OCI-LY7 (cell line): ENCODE data around the gene TCERG1L. TPM values are rescaled to one million over a fixed set of nuclear protein-coding genes. Genes with fewer than 3 reads are reported as not detected.
"Not testable (repeated sequence)": the region's sequence is repeated elsewhere in the genome, so short reads cannot be mapped to it uniquely, and the experiment has no call there.

Experiments
- BruUV-seq: library from RNA; stranded (reverse); fragments of 400-500 nt; replicated peaks from 2 replicates; lab custom pipeline; 2021; lab: Mats Ljungman, UMichigan
- CTCF ChIA-PET: fragments of 300-600 bp; sonication (Branson Sonifier 250); formaldehyde crosslinking; loops from one replicate; lab custom pipeline; 2022; ENCODE audit warnings: antibody characterized with exemption; ENCODE audit not compliant: unreplicated experiment; lab: Charles Lee
- POLR2A ChIA-PET: fragments of 300-600 bp; sonication (Branson Sonifier 250); formaldehyde crosslinking; loops from one replicate; lab custom pipeline; 2022; ENCODE audit warnings: antibody characterized with exemption; lab: Charles Lee
- DNase-seq: peaks from one replicate; pipeline ENCODE4 v3.0.0-alpha.2; 2015; ENCODE audit warnings: low spot score
- H2AFZ ChIP-seq: fragments of 200-600 bp; sonication (generic), shearing (Covaris generic); 2 replicates; pipeline ENCODE4 v1.6.1; 2014; ENCODE audit warnings: mild to moderate bottlenecking, antibody characterized with exemption, low read length, moderate library complexity
- H3K27ac ChIP-seq: fragments of 200-600 bp; sonication (generic); 2 replicates; pipeline ENCODE4 v1.5.1; 2014; ENCODE audit warnings: mixed run types, low read depth, mild to moderate bottlenecking, moderate library complexity, low read length, inconsistent platforms; ENCODE audit not compliant: poor library complexity, severe bottlenecking
- H3K36me3 ChIP-seq: fragments of 200-600 bp; sonication (generic); 2 replicates; pipeline ENCODE4 v1.6.1; 2014; ENCODE audit warnings: mild to moderate bottlenecking, antibody characterized with exemption, low read length, moderate library complexity, mixed read lengths; ENCODE audit not compliant: insufficient read depth
- H3K4me1 ChIP-seq: fragments of 200-600 bp; sonication (generic); 2 replicates; pipeline ENCODE4 v1.5.1; 2014; ENCODE audit warnings: mild to moderate bottlenecking, low read length; ENCODE audit not compliant: insufficient read depth, poor library complexity, severe bottlenecking
- H3K4me2 ChIP-seq: fragments of 200-600 bp; sonication (generic); 2 replicates; pipeline ENCODE4 v1.6.1; 2014; ENCODE audit warnings: mild to moderate bottlenecking, low read length
- H3K4me3 ChIP-seq: fragments of 200-600 bp; sonication (generic); 2 replicates; pipeline ENCODE4 v1.5.1; 2014; ENCODE audit warnings: mild to moderate bottlenecking, low read depth, low read length; ENCODE audit not compliant: poor library complexity, severe bottlenecking
- H3K79me2 ChIP-seq: fragments of 200-600 bp; sonication (generic); 2 replicates; pipeline ENCODE4 v1.6.1; 2016; ENCODE audit warnings: low read depth, mild to moderate bottlenecking, low read length, moderate library complexity, mixed read lengths; ENCODE audit not compliant: insufficient read depth
- H3K9me2 ChIP-seq: fragments of 200-600 bp; sonication (generic); 2 replicates; pipeline ENCODE4 v1.6.1; 2016; ENCODE audit warnings: mild to moderate bottlenecking, low read length, mixed read lengths; ENCODE audit not compliant: insufficient read depth
- H3K9me3 ChIP-seq: fragments of 200-600 bp; sonication (generic); 2 replicates; pipeline ENCODE4 v1.6.1; 2014; ENCODE audit warnings: mild to moderate bottlenecking, mixed run types, low read length, mixed read lengths
- H4K20me1 ChIP-seq: fragments of 200-600 bp; sonication (generic); 2 replicates; pipeline ENCODE4 v1.6.1; 2014; ENCODE audit warnings: mild to moderate bottlenecking, antibody characterized with exemption, low read length, moderate library complexity, mixed read lengths; ENCODE audit not compliant: insufficient read depth
- EZH2phosphoT487 ChIP-seq: fragments of 200-600 bp; sonication (generic); IDR thresholded peaks from 2 replicates; pipeline ENCODE4 v1.6.1; 2018; ENCODE audit warnings: low read depth, borderline replicate concordance, mild to moderate bottlenecking, mixed run types, antibody characterized with exemption, low read length, moderate library complexity, mixed read lengths
- intact Hi-C: fragments of 100-400 bp; cut with micrococcal nuclease; formaldehyde crosslinking; loops from one replicate; pipeline ENCODE4 v1.10.0; 2022; ENCODE audit not compliant: unreplicated experiment
- total RNA-seq, 2 experiments: library from RNA; depleted of rRNA in 1 of 2; stranded (reverse); fragments of >200 nt in 1 of 2; shearing (Covaris generic) in 1 of 2; gene quantifications; 2 replicates each; pipeline ENCODE4 v1.2.3, GENCODE V29; 2014 to 2022
- TF ChIP-seq, protein P1 (sequence below): fragments of 200-600 bp; sonication (generic); conservative IDR thresholded peaks from 2 replicates; pipeline ENCODE4 v1.5.1; 2014; ENCODE audit warnings: mild to moderate bottlenecking, antibody characterized with exemption, low read length, moderate library complexity, mixed read lengths

TCERG1L gene
- total RNA-seq, 2 experiments from 2014 or later: not detected

GRCh38 chr10:131238669-131239280, 72.7 kb downstream of the TCERG1L start:
- no peaks in the 10 kb centered on the region for H3K4me1 ChIP-seq
- POLR2A ChIA-PET: no interaction called here
- no peak for DNase-seq
- H3K9me3 ChIP-seq: no peaks in the 10 kb centered on the region
- intact Hi-C loops: no loop called here
- H4K20me1 ChIP-seq: no peaks in the 10 kb centered on the region
- H3K79me2 ChIP-seq: no peaks in the 10 kb centered on the region
- H3K27ac ChIP-seq: no peak overlapping the region
- BruUV-seq: no TSS peak
- H3K4me2 ChIP-seq: no peak overlapping the region
- no peak for TF ChIP-seq EZH2phosphoT487
- TF ChIP-seq, protein P1, sequence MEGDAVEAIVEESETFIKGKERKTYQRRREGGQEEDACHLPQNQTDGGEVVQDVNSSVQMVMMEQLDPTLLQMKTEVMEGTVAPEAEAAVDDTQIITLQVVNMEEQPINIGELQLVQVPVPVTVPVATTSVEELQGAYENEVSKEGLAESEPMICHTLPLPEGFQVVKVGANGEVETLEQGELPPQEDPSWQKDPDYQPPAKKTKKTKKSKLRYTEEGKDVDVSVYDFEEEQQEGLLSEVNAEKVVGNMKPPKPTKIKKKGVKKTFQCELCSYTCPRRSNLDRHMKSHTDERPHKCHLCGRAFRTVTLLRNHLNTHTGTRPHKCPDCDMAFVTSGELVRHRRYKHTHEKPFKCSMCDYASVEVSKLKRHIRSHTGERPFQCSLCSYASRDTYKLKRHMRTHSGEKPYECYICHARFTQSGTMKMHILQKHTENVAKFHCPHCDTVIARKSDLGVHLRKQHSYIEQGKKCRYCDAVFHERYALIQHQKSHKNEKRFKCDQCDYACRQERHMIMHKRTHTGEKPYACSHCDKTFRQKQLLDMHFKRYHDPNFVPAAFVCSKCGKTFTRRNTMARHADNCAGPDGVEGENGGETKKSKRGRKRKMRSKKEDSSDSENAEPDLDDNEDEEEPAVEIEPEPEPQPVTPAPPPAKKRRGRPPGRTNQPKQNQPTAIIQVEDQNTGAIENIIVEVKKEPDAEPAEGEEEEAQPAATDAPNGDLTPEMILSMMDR: no peak
- CTCF ChIA-PET: no interaction called here
- H3K36me3 ChIP-seq: no peaks in the 10 kb centered on the region
- H3K4me3 ChIP-seq: no peak overlapping the region
- H3K9me2 ChIP-seq: no peaks in the 10 kb centered on the region
- H2AFZ ChIP-seq: no peak overlapping the region

DNA sequence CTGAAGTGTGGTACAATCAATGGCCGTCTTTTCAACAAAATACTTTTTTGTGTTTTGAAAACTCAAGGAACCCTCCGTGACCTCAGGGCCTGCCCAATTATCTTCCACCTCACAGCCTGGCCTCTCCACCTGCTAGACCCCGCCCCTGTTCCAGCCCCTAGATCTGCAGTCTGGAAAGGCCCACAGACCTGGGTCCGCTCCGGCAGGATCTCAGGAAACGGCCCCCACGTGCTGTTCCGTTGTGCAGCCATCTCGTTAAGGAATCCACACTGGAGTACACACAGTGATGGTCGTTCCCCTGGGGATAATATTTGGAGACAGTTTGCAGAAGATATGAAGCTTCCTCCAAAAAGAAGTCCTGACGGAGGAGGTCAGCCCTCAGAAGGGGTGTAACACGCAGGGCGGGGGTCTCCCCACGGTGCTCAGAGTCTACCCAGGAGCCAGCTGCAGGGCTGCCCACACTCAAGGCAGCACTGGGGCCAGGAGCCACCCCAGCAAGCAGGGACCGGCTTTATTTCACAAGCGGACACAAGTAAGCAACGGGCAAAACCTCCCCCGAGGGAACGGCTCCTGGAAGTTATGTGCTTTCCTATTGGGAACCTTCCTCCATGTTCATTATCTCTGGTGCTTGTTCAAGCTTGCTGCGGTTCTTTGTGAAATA, 73.4 kb downstream of the TCERG1L start:
- H3K9me3 ChIP-seq: no peaks in the 10 kb centered on the region
- no peaks in the 10 kb centered on the region for H3K36me3 ChIP-seq
- H3K9me2 ChIP-seq: no peaks in the 10 kb centered on the region
- no TSS peak for BruUV-seq
- TF ChIP-seq EZH2phosphoT487: no peak
- TF ChIP-seq, protein P1: no peak
- no peak overlapping the region for H3K4me2 ChIP-seq
- intact Hi-C loops: no loop called here
- POLR2A ChIA-PET: no interaction called here
- no peak for DNase-seq
- H3K27ac ChIP-seq: no peak overlapping the region
- no peaks in the 10 kb centered on the region for H3K79me2 ChIP-seq
- H3K4me1 ChIP-seq: no peaks in the 10 kb centered on the region
- H4K20me1 ChIP-seq: no peaks in the 10 kb centered on the region
- no peak overlapping the region for H2AFZ ChIP-seq
- CTCF ChIA-PET: no interaction called here
- no peak overlapping the region for H3K4me3 ChIP-seq

GRCh38 chr10:131234606-131235005, 76.9 kb downstream of the TCERG1L start:
- BruUV-seq, H3K36me3 ChIP-seq, intact Hi-C loops, H3K4me3 ChIP-seq, H3K79me2 ChIP-seq, CTCF ChIA-PET, POLR2A ChIA-PET, DNase-seq, H3K4me1 ChIP-seq, H3K9me2 ChIP-seq, H3K27ac ChIP-seq, H3K9me3 ChIP-seq, H2AFZ ChIP-seq, H3K4me2 ChIP-seq, H4K20me1 ChIP-seq: not testable (repeated sequence)
